HCT116 (cell line): ENCODE measurements around the gene SHISAL1. TPM values are rescaled to one million over a fixed set of nuclear protein-coding genes. Genes with fewer than 3 reads are reported as not detected.

Experiments used
- ATAC-seq: fragments of 200-7000 bp; cut with Tn5 transposase; 2 replicates; pipeline ENCODE4 v1.9.1; 2020; ENCODE audit warnings: mild to moderate bottlenecking, moderate library complexity
- BruUV-seq: library from RNA; stranded (reverse); fragments of 400-500 nt; replicated peaks from 2 replicates; lab custom pipeline; 2021; lab: Mats Ljungman, UMichigan
- CTCF ChIA-PET: fragments of 300-600 bp; sonication (Branson Sonifier 250); formaldehyde crosslinking; loops from one replicate; lab custom pipeline; 2021; ENCODE audit warnings: antibody characterized with exemption; lab: Charles Lee
- POLR2A ChIA-PET: fragments of 300-600, 350-600 bp; sonication (Branson Sonifier 250); formaldehyde crosslinking; loops from one replicate; lab custom pipeline; 2021; ENCODE audit warnings: antibody characterized with exemption; lab: Charles Lee
- RAD21 ChIA-PET, 2 experiments: fragments of 300-600 bp; sonication (Branson Sonifier 250); formaldehyde crosslinking; loops; one replicate each; lab custom pipeline; 2023; ENCODE audit warnings: low total read pairs in 2 of 2; ENCODE audit not compliant: uncharacterized antibody in 2 of 2, unreplicated experiment in 2 of 2, low non-redundant PET in 1 of 2; lab: Charles Lee
- DNase-seq: peaks from one replicate; pipeline ENCODE4 v3.0.0-alpha.2; 2010; ENCODE audit warnings: low read depth, low spot score
- H2AFZ ChIP-seq: fragments of 200-600 bp; shearing (Covaris generic), sonication (generic); 2 replicates; pipeline ENCODE4 v1.6.1; 2017; ENCODE audit warnings: low read depth, mixed run types, mixed read lengths, antibody characterized with exemption, low read length; ENCODE audit not compliant: poor library complexity, severe bottlenecking
- H3K27ac ChIP-seq: 2 replicates; pipeline ENCODE4 v1.5.1; 2012; ENCODE audit warnings: low read depth, low read length
- H3K27me3 ChIP-seq: fragments of 200-600 bp; sonication (generic); 2 replicates; pipeline ENCODE4 v1.6.1; 2016; ENCODE audit warnings: mixed run types, low read length, mixed read lengths; ENCODE audit not compliant: insufficient read depth
- H3K36me3 ChIP-seq, 2 experiments: fragments of 200-500 bp in 1 of 2; fragments of 200-600 bp in 1 of 2; sonication (Bioruptor generic) in 1 of 2; sonication (generic) in 1 of 2; 2 replicates each; pipeline versions ENCODE4 v1.5.1 to v1.6.1; 2014 to 2016; ENCODE audit warnings: low read length in 2 of 2, inconsistent platforms in 1 of 2, mixed read lengths in 1 of 2, mixed run types in 1 of 2; ENCODE audit not compliant: insufficient read depth in 2 of 2, control insufficient read depth in 1 of 2
- H3K4me1 ChIP-seq, 2 experiments: fragments of 200-600 bp in 1 of 2; sonication (generic) in 1 of 2; 2 replicates each; pipeline versions ENCODE4 v1.5.1 to v1.6.1; 2012 to 2017; ENCODE audit warnings: low read length in 2 of 2, inconsistent platforms in 1 of 2, mild to moderate bottlenecking in 1 of 2, mixed read lengths in 1 of 2, mixed run types in 1 of 2, moderate library complexity in 1 of 2; ENCODE audit not compliant: insufficient read depth in 2 of 2, control insufficient read depth in 1 of 2
- H3K4me2 ChIP-seq: fragments of 200-600 bp; sonication (generic); 2 replicates; pipeline ENCODE4 v1.6.1; 2017; ENCODE audit warnings: mixed run types, low read length, mixed read lengths
- H3K4me3 ChIP-seq, 2 experiments: fragments of 200-600 bp in 1 of 2; sonication (generic) in 1 of 2; replicated peaks in 1 of 2; 2 replicates each; pipeline ENCODE4 v1.5.1; 2011 to 2016; ENCODE audit warnings: low read length in 2 of 2, control low read depth in 1 of 2, low read depth in 1 of 2, mild to moderate bottlenecking in 1 of 2, mixed read lengths in 1 of 2, mixed run types in 1 of 2
- H3K79me2 ChIP-seq: fragments of 200-600 bp; sonication (generic); 2 replicates; pipeline ENCODE4 v1.6.1; 2017; ENCODE audit warnings: mild to moderate bottlenecking, mixed run types, low read length, moderate library complexity, mixed read lengths; ENCODE audit not compliant: insufficient read depth
- H3K9ac ChIP-seq: fragments of 200-600 bp; sonication (generic); 2 replicates; pipeline ENCODE4 v1.6.1; 2016; ENCODE audit warnings: low read length, mixed read lengths
- H3K9me2 ChIP-seq: fragments of 200-600 bp; sonication (generic), shearing (Covaris generic); 2 replicates; pipeline ENCODE4 v1.6.1; 2017; ENCODE audit warnings: mixed run types, mild to moderate bottlenecking, moderate library complexity; ENCODE audit not compliant: insufficient read depth
- H3K9me3 ChIP-seq, 2 experiments: fragments of 200-500 bp in 1 of 2; fragments of 200-600 bp in 1 of 2; sonication (Bioruptor generic) in 1 of 2; sonication (generic) in 1 of 2; 2 replicates each; pipeline ENCODE4 v1.6.1; 2014 to 2017; ENCODE audit warnings: low read length in 2 of 2, mixed read lengths in 2 of 2, inconsistent platforms in 1 of 2, low read depth in 1 of 2, mild to moderate bottlenecking in 1 of 2, mixed run types in 1 of 2, moderate library complexity in 1 of 2; ENCODE audit not compliant: control insufficient read depth in 1 of 2, insufficient read depth in 1 of 2
- H4K20me1 ChIP-seq: fragments of 200-600 bp; sonication (generic), shearing (Covaris generic); 2 replicates; pipeline ENCODE4 v1.6.1; 2017; ENCODE audit warnings: mixed run types, mild to moderate bottlenecking, moderate library complexity; ENCODE audit not compliant: insufficient read depth
- SIN3A ChIP-seq: IDR thresholded peaks from 2 replicates; pipeline ENCODE4 v1.6.1; 2012; ENCODE audit warnings: low read depth
- ZNF274 ChIP-seq: fragments of 200-500 bp; sonication (Bioruptor generic); IDR thresholded peaks from 2 replicates; pipeline ENCODE4 v1.6.1; 2014; ENCODE audit warnings: mild to moderate bottlenecking, low read depth, low read length, inconsistent platforms
- intact Hi-C: fragments of 100-400 bp; cut with micrococcal nuclease; formaldehyde crosslinking; loops from 2 replicates; pipeline ENCODE4 v1.10.0; 2022
- total RNA-seq: library from RNA; stranded (reverse); gene quantifications from one replicate; pipeline ENCODE4 v1.2.1, GENCODE V29; 2021; ENCODE audit not compliant: unreplicated experiment
- TF ChIP-seq, protein P1 (sequence below): IDR thresholded peaks from 2 replicates; pipeline ENCODE4 v1.6.1; 2012; ENCODE audit warnings: low read depth

SHISAL1 gene
- total RNA-seq, 1 experiment from 2014 or later, result not detected

DNA sequence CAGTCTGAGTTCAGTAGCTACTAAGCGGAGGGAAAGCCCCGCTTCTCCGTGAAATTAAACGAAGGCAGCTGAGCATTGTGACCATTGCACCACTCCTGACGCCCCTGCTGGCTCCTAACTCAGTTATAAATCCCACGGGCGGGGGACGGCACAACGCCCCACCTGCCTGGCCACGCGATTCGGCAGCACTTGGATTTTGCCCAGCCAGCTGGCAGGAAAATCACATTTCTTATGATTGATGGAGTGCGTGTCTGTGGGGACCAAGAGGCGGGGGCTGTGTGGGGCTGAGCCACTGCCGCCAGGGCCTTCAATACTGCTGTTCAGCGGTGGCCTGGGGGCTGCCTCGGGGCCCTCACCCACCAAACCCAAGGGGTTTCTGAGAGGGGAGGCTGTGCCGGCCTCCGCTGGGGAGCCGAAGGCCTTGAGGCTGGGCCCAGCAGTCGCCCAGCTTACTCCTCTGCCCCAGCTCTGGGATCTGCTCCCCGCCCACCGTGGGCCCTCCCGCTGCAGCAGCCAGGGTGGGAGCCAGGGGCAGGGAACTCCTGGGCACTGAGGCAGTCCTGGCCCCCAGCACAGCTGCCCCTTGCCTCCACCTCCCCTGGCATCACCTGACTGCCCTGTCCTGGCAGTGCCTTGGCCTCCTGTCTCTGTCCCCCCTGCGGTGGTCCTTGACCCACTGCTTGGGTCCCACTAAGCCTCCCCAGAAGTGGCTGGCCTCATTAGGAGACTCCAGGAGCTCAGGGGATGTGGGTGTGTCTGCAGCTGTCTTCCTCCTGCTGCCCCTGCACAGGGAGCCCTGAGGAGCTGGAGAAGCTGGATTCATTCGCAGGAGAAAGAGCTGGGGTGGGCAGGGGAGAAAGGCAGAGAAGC lies 30.7 kb downstream of the SHISAL1 start:
- Histone ChIP-seq H4K20me1 (no peaks in the 10 kb centered on the region), H3K9me2 (no peaks in the 10 kb centered on the region), H3K9me3 (no peaks in the 10 kb centered on the region), H3K4me3 (no peak overlapping the region), H3K79me2 (no peaks in the 10 kb centered on the region), H3K4me1 (no peaks in the 10 kb centered on the region), H3K36me3 (no peaks in the 10 kb centered on the region), H2AFZ (no peak overlapping the region), H3K27me3 (peaks cover 12% of the 10 kb centered on the region; the same call in 1 of the 2 replicates), H3K27ac (no peak overlapping the region), H3K4me2 (no peak overlapping the region), H3K9ac (no peak overlapping the region)
- no TSS peak for BruUV-seq
- ChIA-PET CTCF (no interaction called here), POLR2A (no interaction called here), RAD21 (no interaction called here)
- TF ChIP-seq SIN3A, result no peak
- no peak for TF ChIP-seq ZNF274
- TF ChIP-seq, protein P1, sequence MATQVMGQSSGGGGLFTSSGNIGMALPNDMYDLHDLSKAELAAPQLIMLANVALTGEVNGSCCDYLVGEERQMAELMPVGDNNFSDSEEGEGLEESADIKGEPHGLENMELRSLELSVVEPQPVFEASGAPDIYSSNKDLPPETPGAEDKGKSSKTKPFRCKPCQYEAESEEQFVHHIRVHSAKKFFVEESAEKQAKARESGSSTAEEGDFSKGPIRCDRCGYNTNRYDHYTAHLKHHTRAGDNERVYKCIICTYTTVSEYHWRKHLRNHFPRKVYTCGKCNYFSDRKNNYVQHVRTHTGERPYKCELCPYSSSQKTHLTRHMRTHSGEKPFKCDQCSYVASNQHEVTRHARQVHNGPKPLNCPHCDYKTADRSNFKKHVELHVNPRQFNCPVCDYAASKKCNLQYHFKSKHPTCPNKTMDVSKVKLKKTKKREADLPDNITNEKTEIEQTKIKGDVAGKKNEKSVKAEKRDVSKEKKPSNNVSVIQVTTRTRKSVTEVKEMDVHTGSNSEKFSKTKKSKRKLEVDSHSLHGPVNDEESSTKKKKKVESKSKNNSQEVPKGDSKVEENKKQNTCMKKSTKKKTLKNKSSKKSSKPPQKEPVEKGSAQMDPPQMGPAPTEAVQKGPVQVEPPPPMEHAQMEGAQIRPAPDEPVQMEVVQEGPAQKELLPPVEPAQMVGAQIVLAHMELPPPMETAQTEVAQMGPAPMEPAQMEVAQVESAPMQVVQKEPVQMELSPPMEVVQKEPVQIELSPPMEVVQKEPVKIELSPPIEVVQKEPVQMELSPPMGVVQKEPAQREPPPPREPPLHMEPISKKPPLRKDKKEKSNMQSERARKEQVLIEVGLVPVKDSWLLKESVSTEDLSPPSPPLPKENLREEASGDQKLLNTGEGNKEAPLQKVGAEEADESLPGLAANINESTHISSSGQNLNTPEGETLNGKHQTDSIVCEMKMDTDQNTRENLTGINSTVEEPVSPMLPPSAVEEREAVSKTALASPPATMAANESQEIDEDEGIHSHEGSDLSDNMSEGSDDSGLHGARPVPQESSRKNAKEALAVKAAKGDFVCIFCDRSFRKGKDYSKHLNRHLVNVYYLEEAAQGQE, result no peak
- DNase-seq (no peak), ATAC-seq (no peak)
- intact Hi-C loops, result no loop called here
